ENCODE results near the gene KSR1. TPM values are rescaled to one million over a fixed set of nuclear protein-coding genes. Genes with fewer than 3 reads are reported as not detected.
"Not testable (repeated sequence)": the region's sequence is repeated elsewhere in the genome, so short reads cannot be mapped to it uniquely, and the experiment has no call there.

The KSR1 gene
- total RNA-seq, 2 donors from 2014 or later, result 99.9 to 142 TPM

- TF ChIP-seq, protein P1, sequence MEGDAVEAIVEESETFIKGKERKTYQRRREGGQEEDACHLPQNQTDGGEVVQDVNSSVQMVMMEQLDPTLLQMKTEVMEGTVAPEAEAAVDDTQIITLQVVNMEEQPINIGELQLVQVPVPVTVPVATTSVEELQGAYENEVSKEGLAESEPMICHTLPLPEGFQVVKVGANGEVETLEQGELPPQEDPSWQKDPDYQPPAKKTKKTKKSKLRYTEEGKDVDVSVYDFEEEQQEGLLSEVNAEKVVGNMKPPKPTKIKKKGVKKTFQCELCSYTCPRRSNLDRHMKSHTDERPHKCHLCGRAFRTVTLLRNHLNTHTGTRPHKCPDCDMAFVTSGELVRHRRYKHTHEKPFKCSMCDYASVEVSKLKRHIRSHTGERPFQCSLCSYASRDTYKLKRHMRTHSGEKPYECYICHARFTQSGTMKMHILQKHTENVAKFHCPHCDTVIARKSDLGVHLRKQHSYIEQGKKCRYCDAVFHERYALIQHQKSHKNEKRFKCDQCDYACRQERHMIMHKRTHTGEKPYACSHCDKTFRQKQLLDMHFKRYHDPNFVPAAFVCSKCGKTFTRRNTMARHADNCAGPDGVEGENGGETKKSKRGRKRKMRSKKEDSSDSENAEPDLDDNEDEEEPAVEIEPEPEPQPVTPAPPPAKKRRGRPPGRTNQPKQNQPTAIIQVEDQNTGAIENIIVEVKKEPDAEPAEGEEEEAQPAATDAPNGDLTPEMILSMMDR (IDR thresholded peaks at IDR 0.05), result no peak
- TF ChIP-seq POLR2A (IDR thresholded peaks at IDR 0.05), result no peak
Measured at GRCh38 chr17:27665549-27665948, 209.3 kb downstream of the KSR1 start.

DNA sequence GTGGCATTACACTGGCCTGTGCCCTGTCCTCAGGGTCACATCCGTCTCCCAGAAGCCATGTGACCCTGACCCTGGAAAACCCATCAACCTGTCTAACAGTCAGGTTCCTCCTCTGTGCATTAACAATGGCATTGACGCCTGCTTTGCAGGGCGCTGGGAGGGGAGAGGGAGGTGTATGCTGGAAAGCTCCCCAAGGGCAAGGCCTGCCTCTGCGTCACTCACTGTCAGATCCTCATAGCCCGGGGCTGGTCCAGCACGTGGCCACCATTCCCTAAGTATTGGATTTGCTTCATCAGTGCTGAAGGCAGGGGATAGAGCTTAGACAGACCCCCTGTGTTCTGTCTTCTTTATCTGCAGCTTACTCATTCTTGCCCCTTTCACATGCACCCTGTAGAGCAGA, 210.0 kb downstream of the KSR1 start:
- H3K4me1 ChIP-seq; DNase-seq; ATAC-seq; H3K27me3 ChIP-seq; intact Hi-C loops (cut with DNase I); H3K9me3 ChIP-seq; H3K36me3 ChIP-seq (replicated peaks in 1 of 2; ENCODE audit: insufficient read depth in 1 of 2, low read depth in 2 of 2); H3K27ac ChIP-seq; H3K4me3 ChIP-seq: not testable (repeated sequence)
- 66 to 71% methylated on average over 4 to 6 of the region's 6 CpGs for WGBS, 2 donors

More at GRCh38 chr17:27665549-27665948, 209.3 kb downstream of the KSR1 start:
- ATAC-seq (no peak), DNase-seq (no peak)
- H3K4me1 ChIP-seq, result no peaks in the 10 kb centered on the region
- H3K4me3 ChIP-seq, result no peak overlapping the region
- 75 to 81% methylated on average over 4 of the region's 4 CpGs for WGBS, 2 donors
- intact Hi-C loops (cut with DNase I), result no loop called here
- H3K9me3 ChIP-seq, result no peaks in the 10 kb centered on the region
- no peak overlapping the region for H3K27ac ChIP-seq
- no peaks in the 10 kb centered on the region for H3K27me3 ChIP-seq
- H3K36me3 ChIP-seq (replicated peaks in 1 of 2; ENCODE audit: insufficient read depth in 1 of 2, low read depth in 2 of 2), result no peaks in the 10 kb centered on the region

- Histone ChIP-seq H3K27me3 (no peaks in the 10 kb centered on the region), H3K4me3 (no peak overlapping the region), H3K4me1 (no peaks in the 10 kb centered on the region), H3K27ac (no peak overlapping the region), H3K9me3 (no peaks in the 10 kb centered on the region), H3K36me3 (replicated peaks in 1 of 2; ENCODE audit: insufficient read depth in 1 of 2, low read depth in 2 of 2) (no peaks in the 10 kb centered on the region)
- intact Hi-C loops (cut with DNase I), result no loop called here
- 82 to 88% methylated on average over 5 to 9 of the region's 11 CpGs for WGBS, 2 donors
- ATAC-seq (no peak), DNase-seq (no peak)
- TF ChIP-seq POLR2A (IDR thresholded peaks at IDR 0.05), result no peak
- TF ChIP-seq, protein P1 (IDR thresholded peaks at IDR 0.05), result no peak
Measured at GRCh38 chr17:27666831-27667560, 210.7 kb downstream of the KSR1 start.

DNA sequence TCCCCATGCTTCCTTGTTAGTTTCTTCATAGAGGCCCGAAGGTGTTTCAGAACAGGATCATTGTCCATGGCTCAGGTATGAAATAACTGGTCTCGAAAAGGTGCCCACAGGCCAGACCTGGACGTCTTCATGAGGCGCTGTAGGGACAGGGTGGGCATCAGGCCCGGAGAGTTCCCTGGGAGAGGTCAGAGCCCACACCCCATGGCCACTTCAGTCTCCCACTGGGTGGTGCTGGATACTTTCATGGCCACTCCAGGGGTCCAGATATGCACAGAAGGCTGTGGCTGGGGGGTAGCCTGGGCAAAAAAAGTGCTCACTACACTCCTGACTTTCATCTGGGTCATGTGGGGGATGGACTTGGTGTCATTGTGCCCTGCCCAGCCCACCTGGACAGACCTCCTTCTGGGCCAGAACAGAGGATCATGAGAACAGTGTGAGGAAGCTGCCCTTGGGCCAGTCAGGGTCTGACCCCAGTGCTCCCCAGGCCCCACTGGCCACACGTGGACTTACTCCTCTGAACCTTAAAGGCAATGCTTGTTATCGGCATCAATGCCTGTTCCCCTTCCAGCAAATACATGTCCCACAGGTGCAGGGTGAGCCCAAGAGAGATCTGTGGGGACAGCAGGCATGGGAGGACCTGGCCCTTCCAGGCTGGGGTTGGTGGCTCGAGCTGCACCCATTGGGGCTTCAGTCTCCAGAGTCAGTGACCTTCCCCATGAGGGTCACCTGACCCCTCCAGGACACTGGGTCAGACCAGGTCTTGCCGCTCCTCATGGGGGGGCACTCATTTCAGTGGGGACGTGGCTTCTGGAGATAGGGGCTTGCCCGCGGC, 211.6 kb downstream of the KSR1 start:
- H3K36me3 ChIP-seq (replicated peaks in 1 of 2; ENCODE audit: insufficient read depth in 1 of 2, low read depth in 2 of 2), result no peaks in the 10 kb centered on the region

DNA sequence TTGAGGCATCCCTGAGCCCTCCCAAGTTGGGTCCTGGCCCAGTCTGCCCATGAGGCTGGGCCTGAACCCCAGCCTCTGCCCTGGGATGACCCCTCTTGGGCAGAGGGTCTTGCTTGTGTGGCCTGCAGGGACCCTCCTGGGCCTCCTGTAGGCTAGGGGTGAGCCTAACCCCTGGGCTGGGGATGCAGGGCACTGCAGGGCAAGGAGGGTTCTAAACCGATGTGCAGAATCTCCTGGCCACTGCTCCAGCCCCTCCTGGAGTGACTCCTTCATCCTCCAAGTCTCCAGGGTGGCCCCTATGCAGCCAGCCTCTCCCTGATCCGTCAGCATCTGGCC, 212.2 kb downstream of the KSR1 start:
- H3K36me3 ChIP-seq (replicated peaks in 1 of 2; ENCODE audit: insufficient read depth in 1 of 2, low read depth in 2 of 2), result no peaks in the 10 kb centered on the region
- TF ChIP-seq, protein P1 (IDR thresholded peaks at IDR 0.05), result no peak
- no peak for TF ChIP-seq POLR2A (IDR thresholded peaks at IDR 0.05)
- no peak for ATAC-seq

More for the DNA sequence above, 211.6 kb downstream of the KSR1 start:
- no peak overlapping the region for H3K27ac ChIP-seq
- DNase-seq (no peak), ATAC-seq (no peak)
- no peaks in the 10 kb centered on the region for H3K27me3 ChIP-seq
- WGBS, 2 donors, result 80 to 89% methylated on average over 6 to 12 of the region's 12 CpGs
- TF ChIP-seq, protein P1 (IDR thresholded peaks at IDR 0.05), result no peak
- no peak for TF ChIP-seq POLR2A (IDR thresholded peaks at IDR 0.05)
- no peak overlapping the region for H3K4me3 ChIP-seq
- no peaks in the 10 kb centered on the region for H3K9me3 ChIP-seq
- H3K4me1 ChIP-seq, result no peaks in the 10 kb centered on the region
- intact Hi-C loops (cut with DNase I), result no loop called here

More for the DNA sequence above, 212.2 kb downstream of the KSR1 start:
- no peaks in the 10 kb centered on the region for H3K9me3 ChIP-seq
- intact Hi-C loops (cut with DNase I), result no loop called here
- no peak overlapping the region for H3K27ac ChIP-seq
- no peak overlapping the region for H3K4me3 ChIP-seq
- H3K27me3 ChIP-seq, result no peaks in the 10 kb centered on the region
- WGBS, 2 donors, result 68 to 82% methylated on average over 2 of the region's 2 CpGs
- H3K4me1 ChIP-seq, result no peaks in the 10 kb centered on the region
- no peak for DNase-seq
